Gastrocnemius medialis (tissue), 4 donors: ENCODE data around the gene B4GALT3. TPM values are rescaled to one million over a fixed set of nuclear protein-coding genes. Genes with fewer than 3 reads are reported as not detected.

ENCODE experiments used
- ATAC-seq, 2 donors: fragments of 150-250 bp; one replicate each; pipeline ENCODE4 v1.9.1; 2016
- DNase-seq, 2 donors: peaks; one replicate each; pipeline ENCODE4 v3.0.0-alpha.2; 2019
- H3K27ac ChIP-seq, 4 donors: fragments of 200-600 bp; sonication (generic); 1 replicate in 1 of 4; 2 replicates in 3 of 4; pipeline ENCODE4 v1.5.1; 2016 to 2018; ENCODE audit warnings: mild to moderate bottlenecking in 2 of 4, moderate library complexity in 1 of 4
- H3K27me3 ChIP-seq, 3 donors: fragments of 200-600 bp; sonication (generic) in 2 of 3; 1 replicate in 1 of 3; 2 replicates in 2 of 3; pipeline versions ENCODE4 v1.5.1 to v1.6.0; 2016 to 2019; ENCODE audit warnings: mild to moderate bottlenecking in 1 of 3, moderate library complexity in 1 of 3
- H3K36me3 ChIP-seq, 2 donors: fragments of 200-600 bp; sonication (generic) in 1 of 2; one replicate each; pipeline ENCODE4 v1.5.1; 2017 to 2018
- H3K4me1 ChIP-seq, 2 donors: fragments of 200-600 bp; sonication (generic) in 1 of 2; one replicate each; pipeline ENCODE4 v1.5.1; 2016 to 2017; ENCODE audit warnings: mild to moderate bottlenecking in 2 of 2
- H3K4me3 ChIP-seq, 4 donors: fragments of 200-600 bp; sonication (generic) in 3 of 4; 1 replicate in 1 of 4; 2 replicates in 3 of 4; pipeline ENCODE4 v1.5.1; 2016 to 2019; ENCODE audit warnings: mild to moderate bottlenecking in 2 of 4
- H3K9me3 ChIP-seq, 3 donors: fragments of 200-600 bp; sonication (generic) in 2 of 3; 1 replicate in 1 of 3; 2 replicates in 2 of 3; pipeline ENCODE4 v1.5.1; 2016 to 2019
- CTCF ChIP-seq, 5 experiments: fragments of 450-650 bp in 3 of 5; fragments of 200-600 bp in 2 of 5; sonication (generic) in 2 of 5; IDR thresholded peaks in 4 of 5; conservative IDR thresholded peaks in 1 of 5; 1 replicate in 4 of 5; 2 replicates in 1 of 5; pipeline ENCODE4 v1.5.1; 2016 to 2019; ENCODE audit warnings: antibody characterized with exemption in 5 of 5, mild to moderate bottlenecking in 3 of 5, moderate library complexity in 3 of 5
- POLR2A ChIP-seq, 2 donors: fragments of 450-650 bp; IDR thresholded peaks; one replicate each; pipeline ENCODE4 v1.6.1; 2017; ENCODE audit warnings: antibody characterized with exemption in 2 of 2, mild to moderate bottlenecking in 2 of 2, moderate library complexity in 2 of 2
- in situ Hi-C, 4 donors: fragments of 200-750 bp; cut with MboI; loops; one replicate each; pipeline versions ENCODE4 v1.15.0 to v1.8.0; 2017; ENCODE audit warnings: low sequenced_read_pairs in 4 of 4
- intact Hi-C: fragments of 100-400 bp; cut with DNase I; formaldehyde crosslinking; loops from one replicate; pipeline ENCODE4 v1.15.1; 2023; ENCODE audit warnings: low total_unique reads
- total RNA-seq, 4 donors: library from RNA; depleted of rRNA; stranded (reverse); fragments of >200 nt; gene quantifications; one replicate each; pipeline versions ENCODE4 v1.1.0 to v1.2.3, GENCODE V29; 2016

Gene B4GALT3
- total RNA-seq, 4 donors from 2014 or later = 35.5 to 47.7 (median 43.7) TPM

GRCh38 chr1:161188381-161188780 is 11.1 kb upstream of the B4GALT3 start:
- in situ Hi-C loops = loop anchor here in 1 of 4 donors (25.0 kb wide), 1 partner anchor 574 kb away; the partner anchor contains the start of gene ATF6

GRCh38 chr1:161187311-161187710 is 10.0 kb upstream of the B4GALT3 start:
- no peak for DNase-seq
- ATAC-seq = no peak
- intact Hi-C loops (no loop called here), in situ Hi-C loops (loop anchor here in 1 of 4 donors (25.0 kb wide), 1 partner anchor 575 kb away; the partner anchor contains the start of gene ATF6)
- Histone ChIP-seq H3K4me1 (peaks cover 21% of the 10 kb centered on the region in 2 donors), H3K27ac (no peak overlapping the region), H3K4me3 (no peak overlapping the region), H3K36me3 (no peaks in the 10 kb centered on the region), H3K27me3 (no peaks in the 10 kb centered on the region), H3K9me3 (no peaks in the 10 kb centered on the region)
- no peak for TF ChIP-seq POLR2A (IDR thresholded peaks at IDR 0.05)
- no peak for TF ChIP-seq CTCF (IDR thresholded peaks at IDR 0.05 in 4 of 5, conservative IDR thresholded peaks at IDR 0.05 in 1 of 5)

More at GRCh38 chr1:161188381-161188780, 11.1 kb upstream of the B4GALT3 start:
- no peak overlapping the region for H3K4me3 ChIP-seq
- TF ChIP-seq CTCF (IDR thresholded peaks at IDR 0.05 in 4 of 5, conservative IDR thresholded peaks at IDR 0.05 in 1 of 5) (no peak), POLR2A (IDR thresholded peaks at IDR 0.05) (no peak)
- H3K9me3 ChIP-seq = no peaks in the 10 kb centered on the region
- H3K27me3 ChIP-seq = no peaks in the 10 kb centered on the region
- intact Hi-C loops = no loop called here
- H3K27ac ChIP-seq = no peak overlapping the region
- DNase-seq = no peak
- ATAC-seq = no peak
- H3K36me3 ChIP-seq = no peaks in the 10 kb centered on the region
- H3K4me1 ChIP-seq = peaks cover 21% of the 10 kb centered on the region in 2 donors

GRCh38 chr1:161185732-161186311 is 8.5 kb upstream of the B4GALT3 start:
- no peaks in the 10 kb centered on the region for H3K36me3 ChIP-seq
- peak in 1 of 2 donors; percentile 10 for ATAC-seq
- peak overlapping the region; percentile 61 to 77 (median 69) for H3K27ac ChIP-seq
- intact Hi-C loops = no loop called here
- peaks cover 21% of the 10 kb centered on the region in 2 donors for H3K4me1 ChIP-seq
- no peaks in the 10 kb centered on the region for H3K27me3 ChIP-seq
- TF ChIP-seq POLR2A (IDR thresholded peaks at IDR 0.05) (no peak), CTCF (IDR thresholded peaks at IDR 0.05 in 4 of 5, conservative IDR thresholded peaks at IDR 0.05 in 1 of 5) (no peak)
- H3K9me3 ChIP-seq = no peaks in the 10 kb centered on the region
- in situ Hi-C loops = loop anchor here in 1 of 4 donors (25.0 kb wide), 1 partner anchor 576 kb away; the partner anchor contains the start of gene ATF6
- DNase-seq = no peak
- H3K4me3 ChIP-seq = no peak overlapping the region

GRCh38 chr1:161185282-161185682 is 8.0 kb upstream of the B4GALT3 start:
- peak overlapping the region; percentile 61 to 77 (median 69) for H3K27ac ChIP-seq

More at GRCh38 chr1:161185282-161185682, 8.0 kb upstream of the B4GALT3 start:
- TF ChIP-seq POLR2A (IDR thresholded peaks at IDR 0.05) (no peak), CTCF (IDR thresholded peaks at IDR 0.05 in 4 of 5, conservative IDR thresholded peaks at IDR 0.05 in 1 of 5) (no peak)
- intact Hi-C loops = no loop called here
- Histone ChIP-seq H3K27me3 (no peaks in the 10 kb centered on the region), H3K36me3 (no peaks in the 10 kb centered on the region), H3K4me1 (peaks cover 21% of the 10 kb centered on the region in 2 donors), H3K4me3 (no peak overlapping the region), H3K9me3 (no peaks in the 10 kb centered on the region)
- DNase-seq (peak; percentile 54 to 65), ATAC-seq (peak; percentile 71 to 77)
- in situ Hi-C loops = loop anchor here in 1 of 4 donors (25.0 kb wide), 1 partner anchor 577 kb away; the partner anchor contains the start of gene ATF6
